GM19463 (cell line): Measurements from ENCODE around the gene DEFB131B.
"Not testable (repeated sequence)": the region's sequence is repeated elsewhere in the genome, so short reads cannot be mapped to it uniquely, and the experiment has no call there.

Experiments
- ATAC-seq: cut with Tn5 transposase; IDR thresholded peaks from one replicate; pipeline ENCODE4 v1.9.1; 2021; ENCODE audit warnings: mild to moderate bottlenecking, moderate library complexity; ENCODE audit not compliant: unreplicated experiment

The DEFB131B gene

DNA sequence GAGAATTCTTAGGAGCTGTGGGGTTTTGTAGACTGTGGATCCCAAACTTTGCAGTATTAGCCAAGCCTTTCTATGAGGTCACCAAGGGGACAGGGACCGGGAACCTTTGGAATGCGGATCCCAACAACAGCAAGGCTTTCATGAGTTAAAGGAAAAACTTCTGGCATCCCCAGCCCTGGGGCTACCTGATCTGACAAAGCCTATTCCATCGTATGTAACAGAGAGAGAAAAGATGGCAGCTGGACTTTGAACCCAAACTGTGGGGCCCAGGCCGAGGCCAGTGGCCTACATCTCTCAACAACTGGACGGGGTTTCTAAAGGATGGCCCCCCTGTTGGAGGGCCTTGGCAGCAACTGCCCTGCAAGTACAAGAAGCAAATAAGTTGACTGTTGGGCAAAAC lies 32.5 kb downstream of the DEFB131B start:
- ATAC-seq: not testable (repeated sequence)

DNA sequence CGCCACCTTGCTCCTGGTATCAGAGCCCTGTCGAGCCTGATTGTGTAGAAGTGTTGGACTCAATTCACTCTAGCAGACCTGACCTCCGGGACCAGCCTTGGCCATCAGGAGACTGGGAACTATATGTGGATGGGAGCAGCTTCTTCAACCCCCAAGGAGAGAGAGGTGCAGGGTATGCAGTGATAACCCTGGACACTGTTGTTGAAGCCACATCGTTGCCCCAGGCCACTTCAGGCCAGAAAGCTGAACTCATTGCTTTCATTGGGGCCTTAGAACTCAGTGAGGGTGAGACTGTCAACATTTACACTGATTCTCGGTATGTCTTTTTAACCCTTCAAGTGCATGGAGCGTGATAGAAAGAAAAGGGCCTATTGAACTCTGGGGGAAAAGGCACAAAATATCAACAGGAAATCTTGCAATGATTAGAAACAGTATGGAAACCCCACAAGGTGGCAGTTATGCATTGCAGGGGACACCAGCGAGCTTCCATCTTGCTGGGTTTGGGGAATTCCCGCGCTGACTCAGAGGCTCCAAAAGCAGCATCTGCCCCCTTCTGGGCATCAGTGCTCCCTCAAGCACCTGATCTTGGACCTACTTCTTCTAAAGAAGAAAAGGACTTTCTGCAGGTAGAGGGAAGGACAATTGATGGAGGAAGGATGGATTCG lies 33.2 kb downstream of the DEFB131B start:
- not testable (repeated sequence) for ATAC-seq

DNA sequence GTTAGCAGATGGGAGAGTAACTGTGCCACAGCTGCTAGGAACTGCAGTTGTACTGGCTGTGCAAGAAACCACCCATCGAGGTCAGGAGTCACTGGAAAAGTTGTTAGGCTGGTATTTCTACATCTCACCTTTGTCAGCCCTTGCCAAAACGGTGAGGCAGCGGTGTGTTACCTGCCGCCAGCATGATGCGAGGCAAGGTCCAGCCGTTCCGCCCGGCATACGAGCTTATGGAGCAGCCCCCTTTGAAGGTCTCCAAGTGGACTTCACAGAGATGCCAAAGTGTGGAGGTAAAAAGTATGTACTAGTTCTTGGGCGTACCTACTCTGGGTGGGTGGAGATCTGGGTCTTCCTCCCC lies 33.7 kb downstream of the DEFB131B start:
- not testable (repeated sequence) for ATAC-seq

DNA sequence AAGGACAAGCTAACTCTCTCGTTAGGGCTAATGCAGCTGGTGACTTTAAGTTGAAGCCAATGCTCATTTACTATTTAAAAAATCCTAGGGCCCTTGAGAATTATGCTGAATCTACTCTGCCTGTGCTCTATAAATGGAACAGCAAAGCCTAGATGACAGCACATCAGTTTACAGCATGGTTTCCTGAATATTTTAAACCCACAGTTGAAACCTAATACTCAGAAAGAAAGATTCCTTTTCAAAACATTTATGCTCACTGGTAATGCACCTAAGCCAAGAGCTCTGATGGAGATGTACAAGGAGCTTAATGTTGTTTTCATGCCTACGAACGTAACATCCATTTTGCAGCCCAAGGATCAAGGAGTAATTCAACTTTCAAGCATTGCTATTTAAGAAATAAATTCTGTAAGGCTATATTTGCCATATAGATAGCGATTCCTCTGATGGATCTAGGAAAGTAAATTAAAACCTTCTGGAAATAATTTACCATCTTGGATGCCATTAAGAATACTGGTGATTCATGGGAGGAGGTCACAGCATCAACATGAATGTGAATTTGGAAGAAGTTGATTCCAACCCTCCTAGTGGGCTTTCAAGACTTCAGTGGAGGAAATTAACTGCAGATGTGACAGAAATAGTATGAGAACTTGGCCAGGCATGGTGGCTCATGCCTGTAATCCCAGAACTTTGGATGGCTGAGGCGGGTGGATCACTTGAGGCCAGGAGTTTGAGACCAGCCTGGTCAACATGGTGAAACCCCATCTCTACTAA lies 35.7 kb downstream of the DEFB131B start:
- ATAC-seq: no peak

DNA sequence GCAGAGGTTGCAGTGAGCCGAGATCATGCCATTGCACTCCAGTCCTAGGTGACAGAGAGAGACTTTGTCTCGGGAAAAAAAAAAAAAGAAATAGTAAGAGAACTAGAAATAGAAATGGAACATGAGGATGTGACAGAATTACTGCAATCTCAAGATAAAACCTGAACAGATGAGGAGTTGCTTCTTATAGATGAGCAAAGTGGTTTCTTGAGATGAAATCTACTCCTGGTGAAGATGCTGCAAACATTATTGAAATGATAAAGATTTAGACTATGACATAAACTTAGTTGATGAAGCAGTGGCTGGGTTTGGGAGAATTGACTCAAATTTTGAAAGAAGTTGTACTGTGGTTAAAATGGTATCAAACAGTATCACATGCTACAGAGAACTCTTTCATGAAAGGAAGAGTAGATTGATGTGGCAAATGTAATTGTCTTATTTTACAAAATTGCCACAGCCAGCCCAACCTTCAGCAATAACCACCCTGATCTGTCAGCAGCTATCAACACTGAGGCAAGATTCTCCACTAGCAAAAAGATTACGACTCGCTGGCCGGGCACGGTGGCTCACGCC lies 36.5 kb downstream of the DEFB131B start:
- no peak for ATAC-seq

DNA sequence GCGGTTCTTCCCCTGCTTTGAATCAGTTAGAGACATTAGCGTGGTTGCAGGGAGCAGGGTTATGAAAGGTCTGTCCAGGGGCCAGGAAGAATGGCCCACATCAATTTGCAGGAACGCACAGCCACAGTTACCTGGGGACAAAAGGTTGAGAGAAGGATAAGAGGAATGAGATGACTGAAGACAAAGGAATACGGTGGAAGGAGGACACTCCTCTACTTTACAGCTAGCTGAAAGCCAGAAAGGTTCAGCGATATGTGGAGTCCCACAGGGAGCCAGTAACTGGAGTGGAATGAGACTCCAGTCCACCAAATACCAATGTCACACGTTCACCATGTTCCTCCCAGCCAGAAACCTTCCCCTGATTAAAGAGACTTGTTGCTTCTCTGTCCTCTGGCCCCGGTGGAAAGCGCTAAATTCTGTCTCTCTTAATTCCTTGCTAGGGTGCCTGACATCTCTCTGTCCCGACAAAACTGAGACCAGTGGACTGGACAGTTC lies 39.4 kb downstream of the DEFB131B start:
- ATAC-seq: no peak

DNA sequence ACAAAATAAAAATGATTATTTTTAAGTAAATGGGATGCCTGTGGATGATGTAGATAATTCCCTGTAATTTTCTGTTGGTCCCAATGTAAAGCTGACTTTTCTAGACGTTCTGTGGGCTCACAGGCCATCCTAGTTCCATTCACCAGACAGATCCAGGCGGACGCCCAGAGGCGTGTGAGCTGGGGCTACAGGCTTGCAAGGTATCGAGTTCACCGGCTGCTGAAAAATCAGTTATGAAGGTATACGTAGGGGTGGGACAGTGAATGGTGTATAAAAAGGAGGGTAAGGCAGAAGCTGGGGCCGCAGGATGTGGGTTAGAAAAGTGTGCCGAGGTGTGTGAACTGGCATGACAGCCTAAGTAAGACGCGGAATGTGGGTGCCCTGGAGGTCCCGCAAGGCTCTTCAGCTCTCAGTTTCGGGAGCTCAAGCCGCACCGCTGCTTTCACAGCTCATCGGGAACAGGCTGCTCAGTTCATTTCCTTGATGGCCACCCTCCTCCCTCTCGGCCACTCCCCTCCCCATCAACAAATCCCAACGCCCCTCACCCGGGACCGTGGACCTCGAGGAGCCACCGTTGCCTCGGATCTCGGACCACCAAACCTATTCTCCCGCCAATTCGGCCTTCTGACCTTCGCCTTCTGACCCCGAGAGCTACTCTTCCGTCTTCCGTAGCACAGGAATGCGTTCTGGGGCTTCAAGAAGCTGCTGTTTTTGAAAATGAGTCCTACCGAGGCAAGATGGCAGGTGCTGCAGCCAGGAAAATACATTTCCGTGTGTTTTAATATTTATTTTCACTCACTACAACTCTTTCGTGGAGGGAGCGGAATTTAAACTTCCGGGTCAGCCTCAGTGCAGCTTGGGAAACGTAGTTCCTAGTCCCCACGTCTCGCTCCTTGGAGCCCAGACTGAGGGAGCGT lies 49.8 kb downstream of the DEFB131B start, which contains the start of gene XNDC1N:
Gene XNDC1N, minus strand, starts transcription at position 775 of the 917 bp plus-strand sequence. CDS start 5,241 bp downstream, outside the sequence.
- ATAC-seq: peak; percentile 52

DNA sequence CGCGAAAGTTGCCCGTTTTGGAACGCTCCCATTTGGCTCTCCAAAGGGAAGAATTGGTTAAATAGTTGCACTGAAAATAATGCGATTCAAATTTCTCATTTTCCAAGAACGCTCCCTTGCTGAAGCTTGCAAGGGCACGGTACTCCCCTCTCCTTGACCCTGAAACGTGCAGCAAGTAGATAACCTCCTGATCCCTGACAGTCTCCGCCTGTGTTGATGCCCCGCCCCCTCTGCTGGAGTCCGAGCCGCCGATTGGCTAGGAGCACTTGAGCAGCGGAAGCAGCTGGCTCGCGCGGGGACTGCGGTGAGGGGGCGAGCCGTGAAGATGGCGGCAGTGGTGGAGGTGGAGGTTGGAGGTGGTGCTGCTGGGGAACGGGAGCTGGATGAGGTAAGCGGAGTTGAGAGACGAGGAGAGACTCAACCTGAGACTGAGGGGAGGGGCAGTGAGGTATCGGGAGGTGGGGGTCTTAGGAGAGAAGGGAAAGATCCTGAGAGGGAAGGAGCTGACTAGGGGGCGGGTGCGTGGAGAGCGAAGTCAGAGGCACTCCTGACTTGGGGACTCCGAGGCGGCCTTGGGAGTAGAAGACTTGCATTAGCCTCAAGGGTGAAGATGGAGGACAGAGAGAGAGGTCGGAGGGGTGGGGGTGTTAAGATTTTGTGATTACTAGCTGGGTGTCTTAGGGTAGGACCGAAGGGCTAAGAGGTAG lies 50.6 kb downstream of the DEFB131B start, which contains the start of gene RNF121:
Gene RNF121, plus strand, starts transcription at position 310 of the 707 bp plus-strand sequence. Its CDS starts 16 bp downstream, at position 326.
- peak; percentile 79 for ATAC-seq

DNA sequence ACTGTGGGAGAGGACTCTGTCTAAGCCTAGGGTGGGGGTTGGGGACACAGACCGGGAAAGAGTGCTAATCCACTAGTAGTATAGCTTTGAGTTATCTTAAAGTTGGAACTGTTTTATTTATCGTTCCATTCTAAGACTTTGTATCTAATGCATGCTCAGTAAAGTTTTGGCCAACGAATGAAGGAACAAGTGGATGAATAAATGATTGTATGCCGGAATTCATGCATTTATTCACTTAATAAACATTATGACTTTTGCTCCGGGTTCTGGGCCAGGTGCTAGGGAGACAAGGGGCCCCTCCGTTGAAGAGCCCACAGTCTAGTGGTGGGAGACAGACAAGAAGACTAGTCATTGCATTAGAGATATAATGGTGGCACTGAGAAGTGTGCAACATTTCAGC lies 51.2 kb downstream of the DEFB131B start:
- no peak for ATAC-seq

DNA sequence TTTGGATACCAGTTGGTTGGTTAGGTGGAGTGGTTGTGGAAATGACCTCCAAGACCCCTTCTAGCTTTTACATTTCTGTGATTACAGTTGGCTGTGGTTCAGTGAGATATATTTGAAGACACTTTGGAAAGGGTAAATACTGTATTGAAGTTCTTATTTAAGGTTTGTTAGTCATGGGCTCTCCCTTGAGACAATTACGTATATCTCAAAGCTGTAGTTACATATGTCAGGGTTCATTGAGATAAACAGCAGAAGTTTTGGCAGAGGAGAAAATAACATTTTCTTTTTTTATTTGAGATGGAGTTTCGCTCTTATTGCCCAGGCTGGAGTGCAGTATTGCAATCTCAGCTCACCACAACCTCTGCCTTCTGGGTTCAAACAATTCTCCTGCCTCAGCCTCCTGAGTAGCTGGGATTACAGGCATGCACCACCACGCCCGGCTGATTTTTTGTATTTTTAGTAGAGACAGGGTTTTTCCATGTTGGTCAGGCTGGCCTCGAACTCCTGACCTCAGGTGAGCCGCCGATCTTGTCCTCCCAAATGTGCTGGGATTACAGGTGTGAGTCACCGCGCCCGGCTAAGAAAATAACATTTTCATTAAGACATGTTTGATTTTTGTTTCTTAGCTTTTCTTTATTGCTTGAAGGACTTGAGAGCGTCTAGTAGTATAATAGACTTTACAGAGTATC lies 52.4 kb downstream of the DEFB131B start:
- ATAC-seq: no peak

DNA sequence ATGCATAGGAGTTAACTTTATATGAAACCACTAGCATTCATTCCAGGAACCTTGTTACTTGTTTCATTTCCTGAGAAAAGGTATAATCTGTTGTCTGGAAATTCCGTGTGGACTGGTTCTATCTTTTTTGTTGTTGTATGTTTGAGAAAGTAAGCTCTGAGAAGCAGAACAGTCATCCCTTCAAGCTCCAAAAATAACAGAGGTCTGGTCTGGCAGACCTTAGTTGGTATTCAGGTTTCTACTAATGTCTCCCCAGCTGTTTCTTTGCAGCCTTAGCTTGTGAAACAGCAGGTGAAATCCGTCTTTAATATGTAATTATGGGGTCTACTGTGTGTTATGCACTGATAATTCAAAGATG lies 53.0 kb downstream of the DEFB131B start:
- no peak for ATAC-seq

DNA sequence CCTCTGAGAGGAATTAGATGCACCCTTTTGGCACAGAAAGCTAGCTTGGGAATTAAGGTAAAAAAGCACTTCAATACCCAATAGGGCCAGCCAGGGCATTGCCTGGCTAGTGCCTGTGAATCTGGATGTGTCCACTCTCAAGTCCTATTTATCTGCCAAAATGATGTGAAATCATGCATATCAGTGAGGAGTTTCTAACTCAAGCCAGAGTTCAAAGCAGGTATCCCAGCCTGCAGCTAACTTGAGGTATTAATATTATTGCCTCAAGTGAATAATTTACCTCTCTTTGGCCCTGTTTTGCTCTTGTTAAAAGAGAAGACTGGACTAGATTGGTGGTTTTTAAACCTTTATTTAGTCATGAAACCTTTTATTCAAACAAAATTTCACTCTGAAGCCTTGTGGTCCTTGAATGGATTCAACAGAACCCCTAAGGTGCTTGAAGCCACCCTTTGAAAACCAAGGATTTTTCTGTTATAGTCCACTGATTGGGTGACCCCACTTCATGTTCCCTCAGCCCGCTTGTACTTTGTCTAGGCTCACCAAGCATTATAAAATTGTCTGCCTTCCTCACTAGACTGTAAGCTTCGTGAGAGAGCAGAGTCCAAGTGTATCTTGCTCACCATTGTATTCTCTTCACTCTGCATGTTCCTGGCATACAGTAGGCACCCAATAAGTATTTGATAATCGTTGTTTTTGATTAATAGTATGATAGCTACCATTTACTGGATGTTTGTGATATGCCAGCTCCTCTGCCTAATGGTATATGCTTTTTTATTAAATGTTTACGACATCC lies 55.1 kb downstream of the DEFB131B start:
- ATAC-seq: no peak
